ENCODE results near the gene KSR2.

The KSR2 gene

GRCh38 chr12:117459229-117459628 lies 509.6 kb downstream of the KSR2 start:
- DNase-seq (ENCODE audit: low read depth in 2 of 2), result no peak

DNA sequence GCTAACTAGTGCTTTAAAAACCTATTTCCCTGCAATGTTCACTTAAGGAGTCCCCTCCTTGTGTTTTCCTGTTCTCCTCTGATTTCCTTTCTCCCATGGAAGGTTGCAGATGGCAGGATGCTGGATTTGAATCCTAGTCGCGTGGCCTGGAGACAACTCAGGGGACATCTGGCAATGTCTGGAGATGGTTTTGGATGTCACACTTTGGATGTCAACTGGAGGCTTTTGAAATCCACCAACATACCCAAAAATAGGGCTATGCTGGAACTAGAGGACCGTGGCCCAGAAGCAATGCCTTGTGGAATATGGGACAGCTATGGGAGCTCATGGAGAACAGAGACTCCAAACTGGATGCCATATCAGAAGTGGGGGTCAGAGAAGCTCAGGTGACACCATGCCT lies 511.6 kb downstream of the KSR2 start:
- no peak for DNase-seq (ENCODE audit: low read depth in 2 of 2)

GRCh38 chr12:117456076-117456475 lies 512.7 kb downstream of the KSR2 start:
- DNase-seq (ENCODE audit: low read depth in 2 of 2), result no peak

DNA sequence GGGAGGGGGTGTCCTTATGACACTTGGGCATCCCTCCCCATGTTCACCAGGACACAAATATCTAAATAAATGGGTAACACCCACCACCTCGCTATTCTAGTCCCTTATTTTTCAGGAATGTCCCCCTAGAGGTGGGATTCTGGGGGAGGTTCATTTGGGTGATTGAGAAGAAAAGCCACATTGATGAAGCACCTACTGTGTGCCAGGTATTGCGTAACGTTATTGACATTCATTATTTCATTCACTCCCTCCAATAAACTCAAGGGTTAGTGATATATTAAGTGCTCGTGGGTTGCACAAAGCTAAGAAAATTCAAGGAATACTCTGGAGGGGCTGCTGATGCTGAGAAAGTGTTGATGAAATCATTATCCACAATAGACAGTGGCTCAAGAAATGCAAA lies 514.8 kb downstream of the KSR2 start:
- no peak for DNase-seq (ENCODE audit: low read depth in 2 of 2)

GRCh38 chr12:117452112-117452511 lies 516.7 kb downstream of the KSR2 start:
- DNase-seq (ENCODE audit: low read depth in 2 of 2), result no peak

- no peak for DNase-seq (ENCODE audit: low read depth in 2 of 2)
Measured at GRCh38 chr12:117450209-117450608, 518.6 kb downstream of the KSR2 start.

- DNase-seq (ENCODE audit: low read depth in 2 of 2), result no peak
Measured at GRCh38 chr12:117447665-117448366, 521.0 kb downstream of the KSR2 start.

DNA sequence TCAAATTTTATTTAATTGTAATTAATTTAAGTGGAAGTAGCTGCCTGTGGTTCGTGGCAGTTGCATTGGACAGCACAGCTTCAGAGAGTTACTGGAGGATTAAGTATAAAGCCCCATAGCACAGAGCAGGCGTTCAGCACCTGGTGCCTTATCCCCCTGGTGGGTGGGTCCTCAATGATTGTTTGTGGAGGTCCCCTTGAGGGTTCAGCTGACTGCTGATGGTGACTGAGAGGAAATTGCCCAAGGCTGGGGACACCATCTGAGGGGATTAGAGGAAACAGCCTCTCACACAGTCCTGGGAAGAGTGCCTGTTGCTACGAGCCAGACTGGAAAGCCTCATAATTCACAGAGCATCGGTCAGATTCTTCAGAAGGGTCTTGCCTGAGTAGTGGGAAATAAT lies 524.0 kb downstream of the KSR2 start:
- DNase-seq (ENCODE audit: low read depth in 2 of 2), result no peak

DNA sequence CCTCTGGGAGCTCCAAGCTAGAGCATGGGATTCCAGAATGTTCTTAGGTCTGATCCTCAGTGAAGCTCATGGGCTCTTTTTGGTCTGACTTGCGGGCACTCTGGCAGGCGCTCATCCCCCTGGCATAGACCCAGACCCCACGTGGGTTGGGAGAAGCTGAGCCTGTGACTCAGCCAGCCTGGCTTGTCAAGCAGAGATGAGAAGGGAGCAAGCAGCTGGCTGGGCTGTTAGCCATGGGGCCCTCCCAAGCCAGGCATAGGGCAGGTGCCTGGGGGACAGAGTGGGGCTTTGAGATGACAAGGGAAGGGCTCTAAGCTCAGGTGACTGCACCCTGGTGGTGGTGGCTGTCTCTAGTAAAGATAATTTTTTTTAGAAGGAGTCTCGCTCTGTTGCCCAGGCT lies 527.0 kb downstream of the KSR2 start:
- DNase-seq (ENCODE audit: low read depth in 2 of 2), result no peak

GRCh38 chr12:117440384-117440783 lies 528.4 kb downstream of the KSR2 start:
- DNase-seq (ENCODE audit: low read depth in 2 of 2), result no peak

DNA sequence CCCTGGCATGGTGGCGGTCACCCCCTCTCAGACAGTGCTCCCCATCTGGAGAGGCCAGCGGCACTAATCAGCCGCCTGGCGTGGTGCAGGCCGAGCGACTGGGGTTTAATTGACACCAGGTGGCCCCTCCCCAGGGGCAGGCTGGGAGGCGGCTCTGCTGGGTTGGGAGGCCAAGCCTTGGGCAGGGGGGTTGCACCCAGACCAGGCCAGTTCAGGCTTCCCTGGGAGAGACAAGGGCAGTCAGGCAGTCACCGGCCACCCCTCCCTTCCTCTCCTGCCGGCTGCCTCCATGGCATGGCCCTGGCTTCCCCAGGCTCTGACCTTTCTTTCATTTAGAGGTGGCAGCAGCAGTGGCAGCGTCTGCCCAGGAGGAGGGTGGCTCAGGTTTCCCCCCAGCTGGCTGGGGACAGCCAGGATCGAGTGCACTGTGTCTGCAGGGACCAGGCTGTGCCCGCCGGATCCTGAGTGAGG lies 529.2 kb downstream of the KSR2 start:
- no peak for DNase-seq (ENCODE audit: low read depth in 2 of 2)

DNA sequence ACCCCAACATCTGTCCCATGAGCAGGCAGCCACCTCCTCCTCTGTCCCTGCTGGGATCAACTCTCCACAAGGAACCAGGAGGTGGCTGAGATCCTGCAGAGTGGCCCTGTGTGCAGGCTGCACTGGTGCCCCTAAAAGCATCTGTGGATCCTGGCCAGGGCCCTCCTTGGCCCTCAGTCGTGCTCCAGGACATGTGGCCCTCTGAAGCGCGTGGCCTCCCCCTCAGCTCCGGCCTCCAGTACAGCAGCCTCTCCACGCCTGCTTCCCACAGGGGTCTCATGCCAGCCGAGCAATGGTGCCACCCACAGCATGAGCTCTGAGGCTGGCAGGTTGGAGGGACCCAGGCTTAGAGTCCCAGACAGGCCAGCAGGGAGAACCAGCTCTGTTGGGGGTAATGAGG lies 530.0 kb downstream of the KSR2 start:
- DNase-seq (ENCODE audit: low read depth in 2 of 2), result no peak

DNA sequence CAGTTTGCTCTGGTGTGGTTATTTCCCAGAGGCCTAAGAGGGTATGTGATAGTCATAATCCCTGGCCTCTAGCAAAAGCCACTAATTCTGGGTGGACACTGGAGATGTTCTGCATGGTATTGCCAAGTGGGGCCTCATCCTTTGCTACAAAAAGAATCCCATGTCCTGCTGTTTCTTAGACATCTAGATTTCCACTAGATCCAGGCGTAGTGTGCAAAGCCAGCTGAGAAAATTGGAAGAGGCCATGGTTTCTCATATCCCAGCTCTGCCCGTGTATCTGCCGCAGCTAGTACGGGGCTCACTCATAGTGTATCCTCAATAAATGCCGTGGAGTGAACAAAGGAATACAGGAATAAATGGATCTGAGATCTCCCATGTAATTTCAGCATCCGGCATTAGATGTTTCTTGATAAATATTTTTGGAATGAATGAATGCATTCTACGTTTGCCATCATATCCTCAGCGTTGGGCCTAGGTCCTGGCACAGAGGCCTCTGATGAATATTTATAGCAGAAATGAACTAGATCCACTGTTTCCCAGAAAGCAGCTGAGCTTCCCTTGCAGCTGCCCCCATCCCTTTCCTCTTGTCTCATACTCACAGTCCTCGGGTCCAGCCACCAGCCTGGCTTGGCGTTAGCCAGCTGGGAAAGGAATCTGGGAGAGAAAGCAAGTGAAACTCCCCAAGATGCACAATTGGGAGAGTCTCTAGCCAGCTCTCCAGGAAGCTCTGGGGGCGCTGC lies 531.1 kb downstream of the KSR2 start:
- no peak for DNase-seq (ENCODE audit: low read depth in 2 of 2)

DNA sequence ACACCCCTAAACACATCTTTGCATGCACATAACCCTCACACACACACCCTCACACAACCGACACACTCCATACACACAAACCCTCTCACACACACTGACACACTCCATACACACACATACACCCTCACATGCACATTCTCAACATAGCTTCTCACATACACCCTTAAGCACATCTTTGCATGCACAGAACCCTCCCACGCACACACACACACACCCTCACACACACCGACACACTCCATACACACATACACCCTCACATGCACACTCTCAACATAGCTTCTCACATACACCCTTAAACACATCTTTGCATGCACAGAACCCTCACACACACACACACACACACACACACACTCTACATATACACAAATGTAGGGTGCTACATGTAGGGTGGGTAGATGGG lies 534.9 kb downstream of the KSR2 start:
- DNase-seq (ENCODE audit: low read depth in 2 of 2), result no peak

DNA sequence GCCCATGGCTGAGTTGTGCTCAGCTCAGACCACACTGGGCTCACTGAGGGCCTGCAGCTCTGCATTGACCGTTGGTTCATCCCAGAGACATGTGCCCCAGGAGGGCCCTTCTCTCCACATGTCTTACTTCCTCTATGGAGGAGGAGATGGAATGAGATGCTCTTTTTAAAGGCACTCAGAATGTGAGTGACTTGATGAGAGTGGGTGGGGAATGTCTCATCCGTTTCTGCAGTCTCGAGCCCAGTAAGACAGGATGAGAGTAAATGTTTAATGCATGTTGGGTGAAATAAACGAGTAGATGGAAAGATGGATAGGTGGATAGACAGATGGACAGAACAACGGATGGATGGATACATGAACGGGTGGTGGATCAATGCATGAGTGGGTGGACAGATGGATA lies 538.5 kb downstream of the KSR2 start:
- no peak for DNase-seq (ENCODE audit: low read depth in 2 of 2)

DNA sequence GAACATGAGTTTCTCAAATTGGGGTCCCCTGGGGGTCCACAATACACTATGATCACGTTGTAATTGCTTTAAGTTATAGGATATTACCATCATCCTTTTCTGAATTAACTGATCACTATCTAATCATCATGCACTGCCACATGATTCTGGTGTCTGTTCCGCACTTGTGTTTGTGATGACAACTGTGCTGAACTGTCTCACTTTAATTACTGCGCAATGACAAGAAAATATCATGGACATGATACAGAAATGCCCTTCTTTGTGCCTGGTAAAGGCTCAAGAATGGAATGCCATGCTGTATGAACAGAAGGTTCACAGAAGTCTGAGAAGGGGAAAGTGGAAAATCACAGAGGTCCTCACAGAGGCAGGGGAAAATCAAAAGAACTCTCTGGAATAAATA lies 541.6 kb downstream of the KSR2 start:
- no peak for DNase-seq (ENCODE audit: low read depth in 2 of 2)

GRCh38 chr12:117421987-117422386 lies 546.8 kb downstream of the KSR2 start:
- DNase-seq (ENCODE audit: low read depth in 2 of 2), result no peak

DNA sequence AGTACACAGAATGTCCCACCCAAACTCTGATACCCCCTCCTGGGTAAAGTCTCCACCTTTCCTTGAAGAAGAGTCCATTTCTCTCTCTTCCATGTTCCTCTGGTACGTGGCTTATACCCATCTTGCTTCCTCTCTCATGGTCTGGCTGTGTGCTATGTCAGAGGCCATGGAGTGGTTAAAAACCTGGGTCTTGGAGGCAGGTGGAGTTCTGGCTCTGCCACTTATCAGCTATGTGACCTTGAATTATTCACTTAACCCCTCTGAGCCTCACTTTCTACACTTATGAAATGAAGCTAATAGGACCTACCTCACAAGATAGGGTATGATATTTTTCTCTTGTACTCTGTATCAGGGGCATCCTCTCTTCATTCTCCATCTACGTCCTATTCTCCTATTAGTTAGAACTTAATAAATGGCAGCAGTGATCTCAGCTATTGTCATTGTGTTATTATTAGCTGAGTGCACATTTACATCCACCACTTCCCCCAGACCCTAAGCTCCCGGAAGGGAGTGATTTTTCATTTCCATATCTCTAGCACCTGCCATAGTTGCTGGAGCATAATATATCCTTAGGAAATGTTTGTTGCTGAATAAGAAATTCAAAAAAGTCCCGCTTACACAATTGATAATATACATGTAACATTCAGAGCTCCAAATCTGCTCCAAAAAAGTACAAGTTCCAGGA lies 547.6 kb downstream of the KSR2 start:
- DNase-seq (ENCODE audit: low read depth in 2 of 2), result no peak

DNA sequence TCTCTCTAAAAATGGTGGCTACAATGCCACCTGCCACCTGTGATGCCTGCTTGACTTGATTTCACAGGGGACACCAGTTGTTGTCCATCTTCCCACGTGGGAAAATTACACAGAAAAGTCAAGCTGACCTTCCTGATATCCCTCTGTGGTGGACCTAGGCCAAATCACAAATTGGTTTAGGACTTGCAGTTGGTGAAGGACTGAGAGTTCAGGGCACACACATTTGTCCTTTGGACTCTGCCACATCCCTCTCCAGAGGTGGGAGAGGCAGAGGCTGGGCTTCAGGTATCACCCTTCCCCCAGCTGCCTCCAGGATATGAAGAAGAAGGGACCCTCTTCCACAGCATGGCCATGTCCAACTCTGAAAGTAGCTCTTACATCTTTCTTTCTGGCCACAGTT lies 551.8 kb downstream of the KSR2 start:
- no peak for DNase-seq (ENCODE audit: low read depth in 2 of 2)

- DNase-seq (ENCODE audit: low read depth in 2 of 2), result no peak
Measured at GRCh38 chr12:117412465-117413188, 556.2 kb downstream of the KSR2 start.

DNA sequence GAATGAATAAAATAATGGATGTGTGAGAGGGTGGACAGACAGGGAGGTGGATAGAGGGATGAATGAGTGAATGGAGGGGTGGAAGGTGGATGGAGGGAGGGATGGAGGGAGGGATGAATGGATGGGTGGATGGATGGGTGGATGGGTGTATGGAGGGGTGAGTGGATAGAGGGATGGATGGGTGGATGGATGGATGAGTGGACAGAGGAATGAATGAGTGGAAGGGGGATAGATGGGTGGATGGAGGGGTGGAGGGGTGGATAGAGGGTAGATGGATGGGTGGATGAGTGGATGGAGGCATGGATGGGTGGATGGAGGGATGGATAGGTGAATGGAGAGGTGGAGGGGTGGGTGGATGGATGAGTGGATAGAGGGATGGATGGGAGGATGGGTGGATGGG lies 559.5 kb downstream of the KSR2 start:
- DNase-seq (ENCODE audit: low read depth in 2 of 2), result no peak

DNA sequence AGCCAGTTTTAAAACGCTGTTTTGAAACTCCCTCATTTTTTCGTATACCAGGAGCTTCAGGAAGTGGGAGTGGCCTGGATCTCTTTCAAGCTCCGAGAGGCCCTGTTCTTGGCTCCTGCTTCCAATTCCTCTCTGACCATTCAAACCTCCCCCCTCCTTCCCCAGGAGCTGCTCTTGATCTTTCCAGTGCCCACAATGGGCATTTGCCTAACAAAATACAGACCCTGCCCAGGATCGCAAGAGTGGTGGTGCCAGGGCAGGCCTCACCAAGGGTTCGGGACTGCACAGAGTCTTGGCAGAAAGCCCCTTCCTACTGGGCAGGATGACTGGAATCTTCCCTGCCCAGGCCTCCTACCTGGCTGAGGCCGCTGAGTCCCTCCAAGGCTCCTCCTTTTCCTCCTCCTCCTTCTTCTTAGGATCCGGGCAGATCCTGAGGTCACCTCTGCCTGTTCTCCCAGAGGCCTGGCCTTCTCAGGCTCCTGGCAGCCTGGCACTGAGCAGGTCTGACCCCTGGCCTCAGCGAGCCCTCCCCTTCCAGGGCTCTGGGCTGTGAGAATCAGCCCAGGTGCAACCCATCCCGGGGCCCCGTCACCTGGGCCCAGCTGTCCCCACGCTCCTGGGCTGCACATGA lies 560.5 kb downstream of the KSR2 start:
- no peak for DNase-seq (ENCODE audit: low read depth in 2 of 2)

Data from stimulated activated CD4-positive, alpha-beta T cell treated with anti-CD3 and anti-CD28 coated beads, Interleukin-12 subunit alpha, Interleukin-12 subunit beta, amount 100 ng/mL, for 24 hours (primary cell).